Measurements from ENCODE around the gene LSAMP. TPM values are rescaled to one million over a fixed set of nuclear protein-coding genes. Genes with fewer than 3 reads are reported as not detected.

Gene LSAMP
- total RNA-seq, 1 experiment from 2014 or later, result 5.7 TPM

- ChIA-PET CTCF (no interaction called here), POLR2A (no interaction called here)
- Mint-ChIP-seq H3K9me3 (no peaks in the 10 kb centered on the region), H3K4me3 (no peak overlapping the region), H3K27me3 (ENCODE audit: low read depth) (peaks cover 4% of the 10 kb centered on the region), H3K4me1 (peaks cover 31% of the 10 kb centered on the region), H3K27ac (no peak overlapping the region), H3K36me3 (no peaks in the 10 kb centered on the region)
- ATAC-seq (no peak), DNase-seq (ENCODE audit: low spot score) (no peak)
- no peak for TF ChIP-seq ZNF416 (CRISPR knock-in tag; IDR thresholded peaks at IDR 0.05)
- TF ChIP-seq, protein P1, sequence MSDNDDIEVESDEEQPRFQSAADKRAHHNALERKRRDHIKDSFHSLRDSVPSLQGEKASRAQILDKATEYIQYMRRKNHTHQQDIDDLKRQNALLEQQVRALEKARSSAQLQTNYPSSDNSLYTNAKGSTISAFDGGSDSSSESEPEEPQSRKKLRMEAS (CRISPR knock-in tag; IDR thresholded peaks at IDR 0.05), result no peak
- no peak for TF ChIP-seq ETV6 (CRISPR knock-in tag; IDR thresholded peaks at IDR 0.05)
- no peak for TF ChIP-seq TCF7 (CRISPR knock-in tag; IDR thresholded peaks at IDR 0.05; ENCODE audit: low read depth)
- TF ChIP-seq, protein P2, sequence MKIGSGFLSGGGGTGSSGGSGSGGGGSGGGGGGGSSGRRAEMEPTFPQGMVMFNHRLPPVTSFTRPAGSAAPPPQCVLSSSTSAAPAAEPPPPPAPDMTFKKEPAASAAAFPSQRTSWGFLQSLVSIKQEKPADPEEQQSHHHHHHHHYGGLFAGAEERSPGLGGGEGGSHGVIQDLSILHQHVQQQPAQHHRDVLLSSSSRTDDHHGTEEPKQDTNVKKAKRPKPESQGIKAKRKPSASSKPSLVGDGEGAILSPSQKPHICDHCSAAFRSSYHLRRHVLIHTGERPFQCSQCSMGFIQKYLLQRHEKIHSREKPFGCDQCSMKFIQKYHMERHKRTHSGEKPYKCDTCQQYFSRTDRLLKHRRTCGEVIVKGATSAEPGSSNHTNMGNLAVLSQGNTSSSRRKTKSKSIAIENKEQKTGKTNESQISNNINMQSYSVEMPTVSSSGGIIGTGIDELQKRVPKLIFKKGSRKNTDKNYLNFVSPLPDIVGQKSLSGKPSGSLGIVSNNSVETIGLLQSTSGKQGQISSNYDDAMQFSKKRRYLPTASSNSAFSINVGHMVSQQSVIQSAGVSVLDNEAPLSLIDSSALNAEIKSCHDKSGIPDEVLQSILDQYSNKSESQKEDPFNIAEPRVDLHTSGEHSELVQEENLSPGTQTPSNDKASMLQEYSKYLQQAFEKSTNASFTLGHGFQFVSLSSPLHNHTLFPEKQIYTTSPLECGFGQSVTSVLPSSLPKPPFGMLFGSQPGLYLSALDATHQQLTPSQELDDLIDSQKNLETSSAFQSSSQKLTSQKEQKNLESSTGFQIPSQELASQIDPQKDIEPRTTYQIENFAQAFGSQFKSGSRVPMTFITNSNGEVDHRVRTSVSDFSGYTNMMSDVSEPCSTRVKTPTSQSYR (CRISPR knock-in tag; IDR thresholded peaks at IDR 0.05), result no peak
- no peak for TF ChIP-seq NR2C2 (CRISPR knock-in tag; IDR thresholded peaks at IDR 0.05)
- no peak for TF ChIP-seq SOX15 (CRISPR knock-in tag; IDR thresholded peaks at IDR 0.05)
- no peak for TF ChIP-seq FOXJ3 (CRISPR knock-in tag; IDR thresholded peaks at IDR 0.05; ENCODE audit: borderline replicate concordance)
- TF ChIP-seq ZNF423 (CRISPR knock-in tag; IDR thresholded peaks at IDR 0.05), result no peak
Observed at GRCh38 chr3:116449546-116450350, 4.5 kb upstream of the LSAMP start.

GRCh38 chr3:116445990-116446389, 703 bp upstream of the LSAMP start:
- Mint-ChIP-seq H3K27ac (peak overlapping the region; percentile 58), H3K9me3 (no peaks in the 10 kb centered on the region), H3K27me3 (ENCODE audit: low read depth) (peaks cover 22% of the 10 kb centered on the region), H3K36me3 (no peaks in the 10 kb centered on the region), H3K4me3 (peak overlapping the region; percentile 91), H3K4me1 (peaks cover 49% of the 10 kb centered on the region)
- POLR2A ChIA-PET, result no interaction called here
- ATAC-seq, result no peak
- DNase-seq (ENCODE audit: low spot score), result no peak
- CTCF ChIA-PET, result no interaction called here
- no peak for TF ChIP-seq JUN (CRISPR knock-in tag; IDR thresholded peaks at IDR 0.05)
- no peak for TF ChIP-seq CBFB (CRISPR knock-in tag; IDR thresholded peaks at IDR 0.05; ENCODE audit: low read depth)
- no peak for TF ChIP-seq SOX15 (CRISPR knock-in tag; IDR thresholded peaks at IDR 0.05)
- no peak for TF ChIP-seq IRF2 (CRISPR knock-in tag; IDR thresholded peaks at IDR 0.05; ENCODE audit: borderline replicate concordance, low read depth)

DNA sequence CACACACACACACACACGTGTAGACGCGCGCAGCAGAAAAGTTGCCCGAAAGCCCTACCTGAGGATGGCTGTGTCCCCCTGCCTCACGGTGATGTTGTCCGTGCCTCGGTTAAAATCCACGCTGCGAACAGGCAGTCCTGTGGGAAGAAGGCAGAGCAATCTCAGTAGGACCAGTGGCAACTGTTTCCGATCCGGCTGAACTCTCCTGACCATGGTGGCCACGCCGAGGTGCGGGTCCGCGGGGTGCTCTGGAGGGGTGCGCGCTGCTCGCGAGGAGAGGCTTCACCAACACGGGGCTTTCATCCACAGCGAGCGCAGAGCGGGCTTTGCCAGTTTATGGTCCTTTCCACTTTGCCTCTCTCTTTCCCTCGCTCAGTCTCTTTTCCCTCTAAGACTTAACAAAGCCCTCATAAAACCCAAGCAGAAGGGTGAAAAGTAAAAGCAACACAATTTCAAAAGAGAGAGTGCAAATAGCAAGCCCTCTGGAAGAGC, 422 bp downstream of the LSAMP start:
- DNase-seq (ENCODE audit: low spot score) (peak; percentile 30), ATAC-seq (peak; percentile 50)
- H3K4me1 Mint-ChIP-seq, result peaks cover 49% of the 10 kb centered on the region
- ChIA-PET POLR2A (interaction anchor here (0.6 to 0.7 kb wide), 3 partner anchors 20 to 427 kb away, joined by 3 read pairs; no protein-coding TSS in a partner anchor), CTCF (interaction anchor here (0.9 to 1.0 kb wide), 2 partner anchors 170 to 459 kb away, joined by 4 to 5 read pairs; no protein-coding TSS in a partner anchor)
- peaks cover 22% of the 10 kb centered on the region for H3K27me3 Mint-ChIP-seq (ENCODE audit: low read depth)
- H3K4me3 Mint-ChIP-seq, result peak overlapping the region; percentile 91
- H3K27ac Mint-ChIP-seq, result no peak overlapping the region
- H3K9me3 Mint-ChIP-seq, result no peaks in the 10 kb centered on the region
- no peaks in the 10 kb centered on the region for H3K36me3 Mint-ChIP-seq
- TF ChIP-seq CREB1 (CRISPR knock-in tag; IDR thresholded peaks at IDR 0.05) (no peak; the same call in 1 of the 2 replicates), ARID4B (CRISPR knock-in tag; IDR thresholded peaks at IDR 0.05; ENCODE audit: borderline replicate concordance) (no peak), ZNF423 (CRISPR knock-in tag; IDR thresholded peaks at IDR 0.05) (no peak), ZBTB21 (CRISPR knock-in tag; IDR thresholded peaks at IDR 0.05; ENCODE audit: borderline replicate concordance) (no peak), PRRX2 (CRISPR knock-in tag; IDR thresholded peaks at IDR 0.05) (no peak), ZNF671 (CRISPR knock-in tag; IDR thresholded peaks at IDR 0.05) (no peak), ZNF263 (CRISPR knock-in tag; IDR thresholded peaks at IDR 0.05; ENCODE audit: low read depth) (no peak), EMX1 (CRISPR knock-in tag; IDR thresholded peaks at IDR 0.05) (no peak), SOX15 (CRISPR knock-in tag; IDR thresholded peaks at IDR 0.05) (no peak)
- TF ChIP-seq, protein P3, sequence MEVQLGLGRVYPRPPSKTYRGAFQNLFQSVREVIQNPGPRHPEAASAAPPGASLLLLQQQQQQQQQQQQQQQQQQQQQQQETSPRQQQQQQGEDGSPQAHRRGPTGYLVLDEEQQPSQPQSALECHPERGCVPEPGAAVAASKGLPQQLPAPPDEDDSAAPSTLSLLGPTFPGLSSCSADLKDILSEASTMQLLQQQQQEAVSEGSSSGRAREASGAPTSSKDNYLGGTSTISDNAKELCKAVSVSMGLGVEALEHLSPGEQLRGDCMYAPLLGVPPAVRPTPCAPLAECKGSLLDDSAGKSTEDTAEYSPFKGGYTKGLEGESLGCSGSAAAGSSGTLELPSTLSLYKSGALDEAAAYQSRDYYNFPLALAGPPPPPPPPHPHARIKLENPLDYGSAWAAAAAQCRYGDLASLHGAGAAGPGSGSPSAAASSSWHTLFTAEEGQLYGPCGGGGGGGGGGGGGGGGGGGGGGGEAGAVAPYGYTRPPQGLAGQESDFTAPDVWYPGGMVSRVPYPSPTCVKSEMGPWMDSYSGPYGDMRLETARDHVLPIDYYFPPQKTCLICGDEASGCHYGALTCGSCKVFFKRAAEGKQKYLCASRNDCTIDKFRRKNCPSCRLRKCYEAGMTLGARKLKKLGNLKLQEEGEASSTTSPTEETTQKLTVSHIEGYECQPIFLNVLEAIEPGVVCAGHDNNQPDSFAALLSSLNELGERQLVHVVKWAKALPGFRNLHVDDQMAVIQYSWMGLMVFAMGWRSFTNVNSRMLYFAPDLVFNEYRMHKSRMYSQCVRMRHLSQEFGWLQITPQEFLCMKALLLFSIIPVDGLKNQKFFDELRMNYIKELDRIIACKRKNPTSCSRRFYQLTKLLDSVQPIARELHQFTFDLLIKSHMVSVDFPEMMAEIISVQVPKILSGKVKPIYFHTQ (CRISPR knock-in tag; IDR thresholded peaks at IDR 0.05), result no peak
- TF ChIP-seq, protein P4, sequence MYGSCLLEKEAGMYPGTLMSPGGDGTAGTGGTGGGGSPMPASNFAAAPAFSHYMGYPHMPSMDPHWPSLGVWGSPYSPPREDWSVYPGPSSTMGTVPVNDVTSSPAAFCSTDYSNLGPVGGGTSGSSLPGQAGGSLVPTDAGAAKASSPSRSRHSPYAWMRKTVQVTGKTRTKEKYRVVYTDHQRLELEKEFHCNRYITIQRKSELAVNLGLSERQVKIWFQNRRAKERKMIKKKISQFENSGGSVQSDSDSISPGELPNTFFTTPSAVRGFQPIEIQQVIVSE (CRISPR knock-in tag; IDR thresholded peaks at IDR 0.05; ENCODE audit: borderline replicate concordance), result no peak
